HepG2 (cell line): ENCODE measurements around the gene ANAPC1. TPM values are rescaled to one million over a fixed set of nuclear protein-coding genes. Genes with fewer than 3 reads are reported as not detected.

ENCODE experiments used
- E2F1 ChIP-seq: sonication (generic); formaldehyde crosslinking; IDR thresholded peaks from 2 replicates; pipeline ENCODE4 v1.5.0; 2020; ENCODE audit warnings: missing genetic modification reagents
- EP300 ChIP-seq, 3 experiments: sonication (generic) in 1 of 3; formaldehyde crosslinking in 1 of 3; IDR thresholded peaks; 2 replicates each; pipeline versions ENCODE4 v1.5.1 to v1.6.1; 2011 to 2020; ENCODE audit warnings: low read depth in 2 of 3, low read length in 2 of 3, borderline replicate concordance in 1 of 3, improper control_type of control experiment in 1 of 3, mild to moderate bottlenecking in 1 of 3, missing genetic modification reagents in 1 of 3, moderate library complexity in 1 of 3
- GMEB1 ChIP-seq: sonication (generic); formaldehyde crosslinking; IDR thresholded peaks from 2 replicates; pipeline ENCODE4 v1.5.1; 2020; ENCODE audit warnings: missing genetic modification reagents, mild to moderate bottlenecking, borderline replicate concordance
- HMG20A ChIP-seq: IDR thresholded peaks from 2 replicates; pipeline ENCODE4 v1.6.1; 2016; ENCODE audit warnings: borderline replicate concordance
- HOXD1 ChIP-seq: sonication (generic); formaldehyde crosslinking; IDR thresholded peaks from 2 replicates; pipeline ENCODE4 v1.5.0; 2020; ENCODE audit warnings: missing genetic modification reagents
- MAFK ChIP-seq, 2 experiments: IDR thresholded peaks in 1 of 2; conservative IDR thresholded peaks in 1 of 2; 2 replicates each; pipeline ENCODE4 v1.6.1; 2011; ENCODE audit warnings: improper control_type of control experiment in 2 of 2, low read length in 2 of 2
- MZF1 ChIP-seq: sonication (generic); formaldehyde crosslinking; IDR thresholded peaks from 2 replicates; pipeline ENCODE4 v1.8.1; 2023; ENCODE audit warnings: mild to moderate bottlenecking, missing genetic modification reagents, borderline replicate concordance
- NFE2 ChIP-seq: sonication (generic); formaldehyde crosslinking; IDR thresholded peaks from 2 replicates; pipeline ENCODE4 v1.4.0; 2020; ENCODE audit warnings: missing genetic modification reagents
- PAWR ChIP-seq: sonication (generic); formaldehyde crosslinking; IDR thresholded peaks from 2 replicates; pipeline ENCODE4 v1.4.0; 2020; ENCODE audit warnings: missing genetic modification reagents, mild to moderate bottlenecking, borderline replicate concordance
- RARG ChIP-seq: sonication (generic); formaldehyde crosslinking; IDR thresholded peaks from 2 replicates; pipeline ENCODE4 v1.4.0; 2020; ENCODE audit warnings: low read depth, mild to moderate bottlenecking, missing genetic modification reagents
- RFXANK ChIP-seq: IDR thresholded peaks from 2 replicates; pipeline ENCODE4 v1.6.1; 2016
- SP140L ChIP-seq: sonication (generic); formaldehyde crosslinking; IDR thresholded peaks from 2 replicates; pipeline ENCODE4 v1.4.0; 2020; ENCODE audit warnings: missing genetic modification reagents, borderline replicate concordance
- SRSF1 ChIP-seq: fragments of 200-400 bp; formaldehyde crosslinking; optimal IDR thresholded peaks from 2 replicates; pipeline ENCODE3; 2017; ENCODE audit warnings: mild to moderate bottlenecking, low read depth, low read length, moderate library complexity
- YY1 ChIP-seq: IDR thresholded peaks from 2 replicates; pipeline ENCODE4 v1.6.1; 2011; ENCODE audit warnings: low read length, low read depth, moderate library complexity, mild to moderate bottlenecking; ENCODE audit not compliant: insufficient read depth, insufficient replicate concordance
- ZBTB26 ChIP-seq: IDR thresholded peaks from 2 replicates; pipeline ENCODE4 v1.6.1; 2016; ENCODE audit warnings: missing compliant biosample characterization, missing genetic modification reagents, borderline replicate concordance
- ZBTB3 ChIP-seq: sonication (generic); formaldehyde crosslinking; IDR thresholded peaks from 2 replicates; pipeline ENCODE4 v1.4.0; 2020; ENCODE audit warnings: low read depth, mild to moderate bottlenecking, moderate library complexity, missing genetic modification reagents, borderline replicate concordance
- ZC3H13 ChIP-seq: sonication (generic); formaldehyde crosslinking; IDR thresholded peaks from 2 replicates; pipeline ENCODE4 v1.8.1; 2023; ENCODE audit warnings: mild to moderate bottlenecking, missing genetic modification reagents, moderate library complexity
- ZNF704 ChIP-seq: sonication (generic); formaldehyde crosslinking; IDR thresholded peaks from 2 replicates; pipeline ENCODE4 v1.8.1; 2023; ENCODE audit warnings: mild to moderate bottlenecking, inconsistent platforms, moderate library complexity, missing genetic modification reagents, borderline replicate concordance
- ZNF746 ChIP-seq: sonication (generic); formaldehyde crosslinking; IDR thresholded peaks from 2 replicates; pipeline ENCODE4 v1.8.0; 2022; ENCODE audit warnings: mild to moderate bottlenecking, missing genetic modification reagents
- ZNF816 ChIP-seq: sonication (generic); formaldehyde crosslinking; IDR thresholded peaks from 2 replicates; pipeline ENCODE4 v1.8.0; 2022; ENCODE audit warnings: missing genetic modification reagents, mild to moderate bottlenecking, borderline replicate concordance
- ZSCAN21 ChIP-seq: sonication (generic); formaldehyde crosslinking; IDR thresholded peaks from 2 replicates; pipeline ENCODE4 v1.8.0; 2022; ENCODE audit warnings: mild to moderate bottlenecking, missing genetic modification reagents, moderate library complexity, borderline replicate concordance
- ZUFSP ChIP-seq: sonication (generic); formaldehyde crosslinking; IDR thresholded peaks from 2 replicates; pipeline ENCODE4 v1.9.0; 2021; ENCODE audit warnings: missing genetic modification reagents, mild to moderate bottlenecking, borderline replicate concordance
- polyA plus RNA-seq, 8 experiments: library from polyadenylated mRNA; depleted of rRNA in 3 of 8; stranded (reverse) in 7 of 8; unstranded in 1 of 8; fragments of >200 nt; fragmentation: Illumina TruSeq in 4 of 8; extraction: Trizol in 4 of 8; gene quantifications; 2 replicates each; pipeline versions ENCODE4 v1.2.1 to v1.2.3, GENCODE V29; 2011 to 2016; ENCODE audit warnings: low read depth in 4 of 8, missing spikeins in 1 of 8, mixed read lengths in 1 of 8; ENCODE audit not compliant: insufficient read depth in 1 of 8
- total RNA-seq, 5 experiments: library from RNA; depleted of rRNA; stranded (reverse); fragments of >200 nt; fragmentation: Illumina TruSeq; extraction: Trizol; gene quantifications; 2 replicates each; pipeline ENCODE4 v1.2.3, GENCODE V29; 2016; ENCODE audit warnings: low read depth in 1 of 5

ANAPC1 gene
- total and polyA plus RNA-seq, 2 of the 13 experiments (the other 11 are each of a cell fraction or from before 2014, with no cell fraction given), result 50.0 to 89.7 TPM

GRCh38 chr2:111932841-111933291 lies 48.9 kb upstream of the ANAPC1 start (continued):
- TF ChIP-seq E2F1 (no peak), HOXD1 (CRISPR knock-in tag) (no peak), ZBTB26 (CRISPR knock-in tag) (no peak), MAFK (conservative IDR thresholded peaks at IDR 0.05 in 1 of 2, IDR thresholded peaks at IDR 0.05 in 1 of 2; ENCODE audit: low read length in 2 of 2) (no peak), ZBTB3 (CRISPR knock-in tag) (no peak), EP300 (IDR thresholded peaks at IDR 0.05; ENCODE audit: low read depth in 2 of 2, low read length in 2 of 2) (0 out of 4 replicates have a peak, but pooled peaks of 1 of the 2 experiments have one; percentile 34), EP300 (CRISPR knock-in tag; IDR thresholded peaks at IDR 0.05; ENCODE audit: borderline replicate concordance) (no peak), MZF1 (no peak), NFE2 (CRISPR knock-in tag) (no peak), GMEB1 (CRISPR knock-in tag) (no peak), ZNF704 (CRISPR knock-in tag) (no peak), ZC3H13 (CRISPR knock-in tag) (no peak), ZNF746 (no peak), SRSF1 (no peak), PAWR (CRISPR knock-in tag) (no peak), RFXANK (CRISPR knock-in tag) (no peak), RARG (no peak), ZUFSP (no peak), HMG20A (CRISPR knock-in tag) (no peak), ZNF816 (CRISPR knock-in tag) (no peak), YY1 (peak; percentile 18), ZSCAN21 (CRISPR knock-in tag) (no peak), SP140L (no peak)
